IMR-90 (cell line): ENCODE measurements around the gene POU2F2. TPM values are rescaled to one million over a fixed set of nuclear protein-coding genes. Genes with fewer than 3 reads are reported as not detected.

ENCODE experiments used
- ATAC-seq: fragments of 200-7000 bp; cut with Tn5 transposase; 2 replicates; pipeline ENCODE4 v1.9.1; 2020; ENCODE audit warnings: low read depth, mild to moderate bottlenecking, moderate library complexity
- BruUV-seq: library from RNA; stranded (reverse); fragments of 400-500 nt; replicated peaks from 2 replicates; lab custom pipeline; 2021; lab: Mats Ljungman, UMichigan
- CTCF ChIA-PET: fragments of 300-600 bp; formaldehyde crosslinking; extraction: SDS; loops from one replicate; lab custom pipeline; 2021; ENCODE audit warnings: antibody characterized with exemption; lab: Yijun Ruan, JAX
- POLR2A ChIA-PET: fragments of 300-600 bp; sonication (Branson Sonifier 250); formaldehyde crosslinking; loops from one replicate; lab custom pipeline; 2022; ENCODE audit warnings: antibody characterized with exemption; ENCODE audit not compliant: unreplicated experiment; lab: Charles Lee
- DNase-seq: peaks from one replicate; pipeline ENCODE4 v3.0.0; 2013
- H2AFZ ChIP-seq: replicated peaks from 2 replicates; pipeline ENCODE3; 2013; ENCODE audit warnings: low read length, mild to moderate bottlenecking; ENCODE audit not compliant: poor library complexity
- H2AK5ac ChIP-seq: 2 replicates; pipeline ENCODE4 v1.6.1; 2013; ENCODE audit warnings: low read depth, low read length, inconsistent platforms
- H2AK9ac ChIP-seq: replicated peaks from 2 replicates; pipeline ENCODE3; 2013; ENCODE audit warnings: mild to moderate bottlenecking, low read depth, low read length, moderate library complexity; ENCODE audit not compliant: poor library complexity
- H2BK120ac ChIP-seq: 2 replicates; pipeline ENCODE4 v1.6.1; 2013; ENCODE audit warnings: low read depth, low read length, inconsistent platforms
- H2BK15ac ChIP-seq: 3 replicates; pipeline ENCODE4 v1.6.1; 2013; ENCODE audit warnings: low read depth, low read length, inconsistent platforms
- H2BK20ac ChIP-seq: 2 replicates; pipeline ENCODE4 v1.6.1; 2013; ENCODE audit warnings: low read depth, mild to moderate bottlenecking, inconsistent platforms, low read length, moderate library complexity
- H2BK5ac ChIP-seq: 2 replicates; pipeline ENCODE4 v1.6.1; 2013; ENCODE audit warnings: mild to moderate bottlenecking, low read depth, low read length, inconsistent platforms; ENCODE audit not compliant: poor library complexity, severe bottlenecking
- H3K14ac ChIP-seq: replicated peaks from 2 replicates; pipeline ENCODE4 v1.6.1; 2013; ENCODE audit warnings: low read depth, low read length, inconsistent platforms
- H3K18ac ChIP-seq: 2 replicates; pipeline ENCODE4 v1.6.1; 2013; ENCODE audit warnings: low read depth, low read length, control low read depth
- H3K23ac ChIP-seq: 2 replicates; pipeline ENCODE4 v1.6.1; 2013; ENCODE audit warnings: low read depth, low read length, inconsistent platforms
- H3K27ac ChIP-seq: 2 replicates; pipeline ENCODE4 v1.5.1; 2013; ENCODE audit warnings: mild to moderate bottlenecking, control low read depth, low read length; ENCODE audit not compliant: insufficient read depth
- H3K27me3 ChIP-seq: 2 replicates; pipeline ENCODE4 v1.6.1; 2013; ENCODE audit warnings: low read length; ENCODE audit not compliant: control insufficient read depth, insufficient read depth
- H3K36me3 ChIP-seq: 2 replicates; pipeline ENCODE4 v1.6.1; 2013; ENCODE audit warnings: low read length, mixed read lengths; ENCODE audit not compliant: control insufficient read depth, insufficient read depth
- H3K4ac ChIP-seq: 2 replicates; pipeline ENCODE4 v1.6.1; 2013; ENCODE audit warnings: low read depth, low read length, inconsistent platforms
- H3K4me1 ChIP-seq: 2 replicates; pipeline ENCODE4 v1.6.1; 2013; ENCODE audit warnings: low read length, mixed read lengths; ENCODE audit not compliant: control insufficient read depth, insufficient read depth
- H3K4me2 ChIP-seq: 2 replicates; pipeline ENCODE4 v1.6.1; 2013; ENCODE audit warnings: low read depth, mild to moderate bottlenecking, control low read depth, low read length, moderate library complexity
- H3K4me3 ChIP-seq: 2 replicates; pipeline ENCODE4 v1.5.1; 2013; ENCODE audit warnings: low read depth, mild to moderate bottlenecking, control low read depth, low read length, moderate library complexity; ENCODE audit not compliant: insufficient read depth
- H3K56ac ChIP-seq: 2 replicates; pipeline ENCODE4 v1.6.1; 2013; ENCODE audit warnings: low read length, inconsistent platforms; ENCODE audit not compliant: insufficient read depth; ENCODE audit errors: extremely low read depth
- H3K79me1 ChIP-seq, 2 experiments: 2 replicates each; pipeline ENCODE4 v1.6.1; 2013; ENCODE audit warnings: low read length in 2 of 2, inconsistent platforms in 1 of 2, low read depth in 1 of 2
- H3K9ac ChIP-seq: 2 replicates; pipeline ENCODE4 v1.6.1; 2013; ENCODE audit warnings: low read depth, low read length, control low read depth
- H3K9me1 ChIP-seq: 2 replicates; pipeline ENCODE4 v1.6.1; 2013; ENCODE audit warnings: low read length, inconsistent platforms; ENCODE audit not compliant: insufficient read depth
- H3K9me3 ChIP-seq: 2 replicates; pipeline ENCODE4 v1.6.1; 2013; ENCODE audit warnings: low read length; ENCODE audit not compliant: control insufficient read depth, insufficient read depth
- H4K20me1 ChIP-seq: 2 replicates; pipeline ENCODE4 v1.6.1; 2013; ENCODE audit warnings: low read length, inconsistent platforms; ENCODE audit not compliant: insufficient read depth
- H4K5ac ChIP-seq: 2 replicates; pipeline ENCODE4 v1.6.1; 2013; ENCODE audit warnings: mild to moderate bottlenecking, low read depth, low read length, control low read depth
- H4K8ac ChIP-seq, 2 experiments: 2 replicates each; pipeline ENCODE4 v1.6.1; 2013; ENCODE audit warnings: low read depth in 2 of 2, low read length in 2 of 2, control low read depth in 1 of 2, inconsistent platforms in 1 of 2
- H4K91ac ChIP-seq: 2 replicates; pipeline ENCODE4 v1.6.1; 2013; ENCODE audit warnings: low read depth, low read length, inconsistent platforms; ENCODE audit not compliant: insufficient read depth
- BHLHE40 ChIP-seq: fragments of 150-350 bp; IDR thresholded peaks from 2 replicates; pipeline ENCODE4 v1.6.1; 2016; ENCODE audit warnings: mild to moderate bottlenecking, low read depth, low read length
- FOS ChIP-seq: fragments of 150-350 bp; IDR thresholded peaks from 2 replicates; pipeline ENCODE4 v1.6.1; 2016; ENCODE audit warnings: low read depth, low read length
- NFE2L2 ChIP-seq: fragments of 150-350 bp; IDR thresholded peaks from 2 replicates; pipeline ENCODE4 v1.6.1; 2016; ENCODE audit warnings: low read depth, mild to moderate bottlenecking, low read length
- POLR2A ChIP-seq: IDR thresholded peaks from 2 replicates; pipeline ENCODE4 v1.6.1; 2012; ENCODE audit warnings: mild to moderate bottlenecking, low read depth, low read length
- RAD21 ChIP-seq: IDR thresholded peaks from 2 replicates; pipeline ENCODE4 v1.6.1; 2012; ENCODE audit warnings: low read length, improper control_type of control experiment
- SMC3 ChIP-seq: fragments of 150-350 bp; IDR thresholded peaks from 2 replicates; pipeline ENCODE4 v1.6.1; 2016; ENCODE audit warnings: low read depth, mild to moderate bottlenecking, antibody characterized with exemption, low read length, moderate library complexity
- WGBS, 2 experiments: methylation state at CpG; one replicate each; pipeline versions ENCODE4 v1.1.5 to v1.1.7; 2013; ENCODE audit warnings: missing lambda C conversion rate in 2 of 2; ENCODE audit not compliant: insufficient read length in 1 of 2; ENCODE audit errors: extremely low coverage in 2 of 2; 5-methylcytosine and 5-hydroxymethylcytosine counted together
- dilution Hi-C: fragments of 300-500 bp; cut with HindIII; formaldehyde crosslinking; loops from one replicate; pipeline ENCODE4 v1.14.3; 2018; ENCODE audit warnings: low sequenced_read_pairs; ENCODE audit not compliant: unreplicated experiment
- in situ Hi-C: fragments of 300-500 bp; cut with MboI; formaldehyde crosslinking; loops from 3 replicates; pipeline ENCODE4 v1.14.3; 2019; ENCODE audit warnings: low sequenced_read_pairs, inconsistent platforms, mixed read lengths
- intact Hi-C: fragments of 100-400 bp; cut with micrococcal nuclease; formaldehyde crosslinking; loops from 2 replicates; pipeline ENCODE4 v1.10.0; 2022
- polyA plus RNA-seq, 3 experiments: library from polyadenylated mRNA; depleted of rRNA; stranded (reverse); fragments of >200 nt; gene quantifications; 2 replicates each; pipeline ENCODE4 v1.2.3, GENCODE V29; 2012; ENCODE audit warnings: low replicate concordance in 1 of 3
- total RNA-seq: library from RNA; depleted of rRNA; stranded (reverse); fragments of >200 nt; gene quantifications from 2 replicates; pipeline ENCODE4 v1.2.3, GENCODE V29; 2012

The POU2F2 gene
- total and polyA plus RNA-seq, 2 of the 4 experiments (the other 2 are of a cell fraction) = 0.54 to 5.0 TPM

- CTCF ChIA-PET = no interaction called here
- Histone ChIP-seq H3K4ac (no peak overlapping the region), H3K56ac (no peak overlapping the region), H3K36me3 (no peaks in the 10 kb centered on the region), H2AFZ (peak overlapping the region; percentile 8), H3K79me1 (peaks cover 0 to 15% of the 10 kb centered on the region in 2 experiments; a peak in 2 of 4 replicates), H4K91ac (no peak overlapping the region), H2BK120ac (no peak overlapping the region; the same call in 1 of the 2 replicates), H3K9me3 (no peaks in the 10 kb centered on the region), H3K4me1 (peaks cover 12% of the 10 kb centered on the region), H2AK5ac (peak overlapping the region; percentile 64; the same call in 1 of the 2 replicates), H2BK20ac (no peak overlapping the region), H4K8ac (no peak overlapping the region), H3K4me2 (no peak overlapping the region), H3K27me3 (no peaks in the 10 kb centered on the region), H2AK9ac (no peak overlapping the region), H4K5ac (no peak overlapping the region), H4K20me1 (no peaks in the 10 kb centered on the region), H3K18ac (no peak overlapping the region), H3K23ac (no peak overlapping the region), H3K27ac (no peak overlapping the region), H3K9me1 (peaks cover 10% of the 10 kb centered on the region), H3K4me3 (no peak overlapping the region), H2BK5ac (no peak overlapping the region), H3K9ac (no peak overlapping the region), H2BK15ac (no peak overlapping the region), H3K14ac (no peak overlapping the region)
- no peak for DNase-seq
- in situ Hi-C loops = no loop called here
- TF ChIP-seq BHLHE40 = no peak
- TF ChIP-seq FOS = no peak
- no peak for TF ChIP-seq SMC3
- TF ChIP-seq POLR2A = no peak
- no peak for TF ChIP-seq NFE2L2
- TF ChIP-seq RAD21 = no peak
- intact Hi-C loops = no loop called here
- dilution Hi-C loops = no loop called here
- POLR2A ChIA-PET = no interaction called here
- no peak for ATAC-seq
- BruUV-seq = no TSS peak
- 94% methylated on average over 9 of the region's 13 CpGs; no CpG with 5 or more reads in 1 of the 2 experiments for WGBS, 2 experiments
Observed at GRCh38 chr19:42089772-42090171, 42.5 kb downstream of the POU2F2 start.
